HG03060 (cell line): ENCODE results near the gene YTHDF1.
A peak's percentile ranks its signal among the peaks of the same experiment; 100 is the strongest.
"Not testable (repeated sequence)": the region's sequence is repeated elsewhere in the genome, so short reads cannot be mapped to it uniquely, and the experiment has no call there.

Source experiments
- ATAC-seq: cut with Tn5 transposase; IDR thresholded peaks from one replicate; pipeline ENCODE4 v1.9.1; 2021; ENCODE audit warnings: low read depth, moderate number of reproducible peaks; ENCODE audit not compliant: unreplicated experiment

Gene YTHDF1

DNA sequence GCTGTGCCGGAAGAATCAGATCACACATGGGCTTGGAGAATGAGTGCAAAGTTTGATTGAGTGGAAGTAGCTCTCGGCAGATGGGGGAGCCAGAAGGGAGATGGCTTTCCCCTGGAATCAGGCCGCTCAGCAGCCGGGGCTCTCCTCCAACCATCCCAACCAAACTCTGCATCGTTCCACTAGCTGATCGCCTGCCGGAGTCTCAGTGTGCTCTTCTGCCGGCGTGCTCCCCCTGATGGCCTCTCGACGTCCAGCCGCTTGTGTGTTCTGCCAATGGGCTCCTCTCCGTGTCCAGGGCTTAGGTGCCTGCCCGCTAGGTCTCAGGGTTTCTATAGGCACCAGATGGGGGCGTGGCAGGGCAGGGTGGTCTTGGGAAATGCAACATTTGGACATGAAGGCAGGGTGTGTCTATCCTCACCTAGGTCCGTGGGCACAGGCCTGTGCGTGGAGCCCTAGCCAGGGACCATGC, 14.9 kb upstream of the YTHDF1 start:
- no peak for ATAC-seq

DNA sequence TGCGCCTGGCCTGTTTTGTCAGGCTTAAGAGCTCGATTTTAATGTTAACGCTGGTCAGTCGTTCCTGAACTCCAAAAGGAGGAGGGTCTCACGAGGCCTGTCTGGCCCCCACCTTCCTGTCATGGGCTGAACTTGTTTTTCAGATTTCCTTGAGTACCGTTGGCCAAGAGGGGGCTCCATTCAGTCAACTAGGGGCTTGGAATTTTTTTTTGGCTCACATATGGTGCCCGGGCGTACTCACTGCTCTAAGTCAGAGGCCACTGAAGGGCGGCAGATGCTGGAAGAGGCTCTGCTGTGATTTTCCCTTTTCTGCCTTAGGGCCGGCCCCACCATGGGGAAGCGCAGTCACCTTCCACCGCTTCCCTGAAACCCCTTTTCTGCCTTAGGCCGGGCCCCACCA, 12.9 kb upstream of the YTHDF1 start:
- ATAC-seq: no peak

DNA sequence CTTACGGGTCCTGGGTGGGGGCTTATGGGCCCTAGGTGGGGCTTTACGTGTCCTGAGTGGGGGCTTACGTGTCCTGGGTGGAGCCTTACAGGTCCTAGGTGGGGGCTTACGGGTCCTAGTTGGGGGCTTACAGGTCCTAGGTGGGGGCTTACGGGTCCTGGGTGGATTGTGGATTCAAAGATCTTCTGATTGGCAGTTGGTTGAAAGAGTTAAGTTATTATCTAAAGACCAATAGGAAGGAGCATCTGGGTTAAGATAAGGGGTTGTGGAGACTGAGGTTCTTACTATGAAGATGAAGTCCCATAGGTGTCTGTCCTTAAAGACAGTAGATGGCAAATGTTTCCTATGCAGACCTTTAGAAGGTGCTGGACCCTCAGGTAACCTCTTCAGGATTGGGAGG, 11.3 kb upstream of the YTHDF1 start:
- ATAC-seq: no peak

DNA sequence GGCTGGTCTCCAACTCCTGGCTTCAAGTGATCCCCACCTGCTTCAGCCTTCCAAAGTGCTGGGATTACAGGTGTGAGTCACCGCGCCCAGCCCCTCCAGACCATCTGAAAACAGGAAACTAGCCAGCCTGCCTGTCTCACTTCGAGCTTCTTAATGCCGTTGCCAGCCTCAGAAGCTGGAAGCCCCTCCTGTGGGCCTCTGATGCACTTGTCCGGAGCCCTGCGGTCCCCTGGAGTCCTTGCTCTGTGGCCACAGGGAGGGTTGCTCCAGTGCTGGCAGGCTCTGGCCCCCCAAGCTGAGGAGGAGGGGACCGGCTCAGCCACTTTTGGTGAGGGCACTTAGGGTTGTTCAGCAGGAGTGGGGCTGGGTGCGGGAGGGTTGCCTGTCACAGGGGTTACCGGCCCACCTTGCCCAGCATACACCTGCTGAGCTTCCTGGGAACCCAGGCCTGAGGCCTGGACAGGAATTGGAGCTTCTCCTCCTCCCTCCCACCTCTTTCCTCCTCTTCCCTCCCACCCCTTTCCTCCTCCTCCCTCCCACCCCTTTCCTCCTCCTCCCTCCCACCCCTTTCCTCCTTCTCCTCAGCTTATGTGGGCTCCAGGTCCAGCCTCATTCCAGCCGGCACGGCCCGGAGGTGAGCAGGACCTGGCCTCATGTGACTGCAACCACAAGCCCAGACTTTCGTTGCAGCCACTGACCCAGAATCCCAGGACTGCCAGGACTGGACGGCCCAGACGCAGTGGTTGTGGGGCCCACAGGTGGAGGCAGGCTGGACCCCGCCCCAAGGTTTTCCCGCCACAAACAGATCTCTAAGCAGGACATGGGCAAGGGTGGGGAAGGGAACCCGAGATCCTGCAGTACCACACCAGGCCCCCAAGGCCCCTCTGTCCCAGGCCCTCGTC, 10.4 kb upstream of the YTHDF1 start:
- ATAC-seq: no peak

DNA sequence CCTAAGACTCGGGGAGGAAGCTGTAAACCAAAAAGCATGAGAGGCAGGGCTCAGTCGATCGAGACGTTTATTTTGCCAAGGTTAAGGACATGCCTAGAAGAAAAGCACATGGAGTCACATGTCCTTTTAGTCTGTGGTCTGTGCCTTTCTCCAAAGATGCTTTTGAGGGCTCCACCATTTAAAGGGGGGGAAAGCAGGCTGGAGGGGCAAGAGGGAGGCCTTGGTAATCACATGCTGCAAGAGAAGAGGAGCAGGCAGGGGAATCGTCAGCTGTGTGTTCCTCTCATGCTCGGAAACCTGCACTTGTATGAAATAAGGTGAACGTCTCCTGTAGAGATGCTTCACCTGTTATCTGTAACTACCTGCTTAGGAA, 9.1 kb upstream of the YTHDF1 start:
- no peak for ATAC-seq

DNA sequence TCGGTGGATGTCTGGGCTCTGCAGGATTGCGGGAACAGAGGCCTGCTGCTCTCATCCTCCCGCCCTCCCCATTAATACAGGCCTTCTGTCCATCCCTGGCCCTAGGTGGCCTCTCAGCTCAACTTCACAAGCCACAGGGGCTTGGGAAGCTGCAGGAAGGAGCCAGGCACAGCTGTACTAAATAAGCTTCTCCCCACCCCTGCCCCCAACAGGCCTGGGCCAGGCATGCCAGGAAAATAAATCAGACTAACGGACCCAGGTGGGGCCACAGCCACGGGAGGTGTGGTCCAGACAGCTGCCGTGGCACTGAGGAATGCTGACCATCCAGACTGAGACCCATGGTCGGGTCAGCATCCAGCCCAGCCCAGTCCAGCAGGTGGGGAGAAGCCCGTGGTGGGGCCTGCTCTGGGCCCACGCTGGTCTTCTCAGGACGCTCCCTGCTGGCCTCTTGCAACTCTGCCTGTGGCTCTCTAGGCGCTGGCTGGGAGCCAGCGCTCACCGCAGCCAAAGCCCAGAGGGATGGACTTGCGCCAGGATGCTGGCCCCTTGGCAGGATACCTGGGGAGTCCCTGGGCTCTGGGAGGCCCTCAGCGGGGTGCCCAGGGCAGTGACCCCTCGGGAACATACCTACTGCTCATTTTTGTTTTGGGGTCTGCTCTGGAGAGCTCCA, 8.6 kb upstream of the YTHDF1 start:
- no peak for ATAC-seq

DNA sequence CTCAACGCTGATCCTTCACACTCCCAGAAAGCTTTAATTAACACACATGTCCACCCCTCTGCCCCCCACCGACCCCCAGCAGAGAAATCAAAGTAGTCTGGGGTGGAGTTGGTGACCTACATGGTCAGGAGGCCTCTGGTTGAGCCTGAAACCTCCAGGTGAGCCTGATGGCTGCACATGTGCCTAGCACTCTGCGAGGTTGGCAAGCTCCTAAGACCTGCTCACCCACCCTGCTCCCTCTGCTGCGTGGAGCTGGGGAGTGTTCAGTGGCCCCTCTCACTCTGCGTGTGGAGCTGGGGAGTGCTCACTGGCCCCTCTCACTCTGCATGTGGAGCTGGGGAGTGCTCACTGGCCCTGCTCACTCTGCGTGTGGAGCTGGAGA, 7.9 kb upstream of the YTHDF1 start:
- ATAC-seq: no peak

DNA sequence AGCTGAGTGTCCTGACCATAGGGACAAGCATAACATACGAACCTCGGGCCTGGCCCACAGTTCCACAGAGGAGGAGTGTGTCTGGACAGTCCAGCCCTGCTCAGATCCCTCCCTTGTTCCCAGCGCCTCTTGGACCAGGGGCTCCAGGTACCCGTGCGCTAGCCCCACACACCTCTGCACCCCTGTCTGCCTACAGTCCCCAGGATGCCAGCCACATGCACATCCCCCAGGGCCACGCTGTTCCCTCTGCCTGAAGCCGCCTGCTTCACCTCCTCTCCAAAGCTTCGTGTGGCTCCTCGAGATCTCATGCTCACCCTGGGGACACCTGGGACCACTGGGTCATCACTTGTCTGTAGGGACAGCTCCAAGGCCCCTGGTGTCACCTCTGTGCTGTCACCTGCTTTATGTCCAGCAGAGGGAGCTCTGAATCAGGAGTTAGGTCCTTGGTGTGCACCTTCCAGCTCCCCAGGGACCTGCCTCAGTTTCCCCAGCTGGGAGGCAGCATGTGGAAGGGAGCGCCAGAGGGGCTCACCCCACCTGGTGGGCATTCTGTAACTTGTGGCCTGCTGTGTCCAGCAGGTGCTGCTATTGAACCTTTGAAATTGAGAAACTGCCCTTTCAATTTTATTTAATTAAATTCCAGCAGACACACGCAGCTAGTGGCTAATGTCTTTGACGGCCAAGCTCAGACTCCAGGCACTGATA, 7.3 kb upstream of the YTHDF1 start:
- ATAC-seq: no peak

DNA sequence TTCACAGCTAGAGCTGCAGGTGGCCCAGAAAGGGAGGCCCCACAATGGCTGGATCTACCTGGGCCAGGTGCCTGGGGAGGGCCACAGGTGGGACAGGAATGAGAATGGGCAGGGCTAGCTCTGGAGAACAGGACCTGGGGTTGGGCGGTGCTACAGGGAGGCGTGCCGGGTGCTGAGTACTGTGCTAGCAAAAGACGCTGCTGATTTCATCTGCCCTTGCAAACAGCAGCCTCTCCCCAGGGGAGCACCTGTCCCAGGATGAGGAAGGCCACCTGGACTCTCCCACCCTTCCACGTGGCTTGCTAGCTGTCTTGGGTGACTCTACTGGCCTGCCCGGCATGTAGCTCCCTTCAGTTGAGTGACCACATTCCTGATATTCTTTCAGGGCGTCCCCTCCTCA, 6.6 kb upstream of the YTHDF1 start:
- no peak for ATAC-seq

DNA sequence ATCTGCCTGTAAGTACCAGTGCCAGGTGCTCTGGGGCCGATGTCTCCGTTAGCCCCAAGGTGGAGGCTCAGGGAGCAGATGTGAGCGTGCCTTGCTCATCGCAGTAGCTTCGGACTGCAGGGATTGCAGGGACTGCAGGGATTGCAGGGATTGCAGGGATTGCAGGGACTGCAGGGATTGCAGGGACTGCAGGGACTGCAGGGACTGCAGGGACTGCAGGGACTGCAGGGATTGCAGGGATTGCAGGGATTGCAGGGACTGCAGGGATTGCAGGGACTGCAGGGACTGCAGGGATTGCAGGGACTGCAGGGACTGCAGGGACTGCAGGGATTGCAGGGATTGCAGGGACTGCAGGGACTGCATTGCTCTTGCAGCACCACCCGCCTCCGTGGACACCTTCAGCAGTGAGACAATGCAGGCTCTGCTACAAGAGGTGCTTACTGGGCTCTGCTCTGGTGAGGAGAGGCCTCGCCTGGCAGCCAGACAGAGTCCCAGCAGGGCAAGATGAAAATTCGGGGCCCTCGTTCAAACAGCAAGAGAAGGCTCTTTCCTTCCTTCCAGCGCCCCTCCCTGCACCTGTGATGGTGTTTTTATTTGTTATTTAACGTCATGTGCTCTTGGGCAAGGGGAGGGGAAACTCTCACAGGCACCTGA, 5.6 kb upstream of the YTHDF1 start:
- not testable (repeated sequence) for ATAC-seq

DNA sequence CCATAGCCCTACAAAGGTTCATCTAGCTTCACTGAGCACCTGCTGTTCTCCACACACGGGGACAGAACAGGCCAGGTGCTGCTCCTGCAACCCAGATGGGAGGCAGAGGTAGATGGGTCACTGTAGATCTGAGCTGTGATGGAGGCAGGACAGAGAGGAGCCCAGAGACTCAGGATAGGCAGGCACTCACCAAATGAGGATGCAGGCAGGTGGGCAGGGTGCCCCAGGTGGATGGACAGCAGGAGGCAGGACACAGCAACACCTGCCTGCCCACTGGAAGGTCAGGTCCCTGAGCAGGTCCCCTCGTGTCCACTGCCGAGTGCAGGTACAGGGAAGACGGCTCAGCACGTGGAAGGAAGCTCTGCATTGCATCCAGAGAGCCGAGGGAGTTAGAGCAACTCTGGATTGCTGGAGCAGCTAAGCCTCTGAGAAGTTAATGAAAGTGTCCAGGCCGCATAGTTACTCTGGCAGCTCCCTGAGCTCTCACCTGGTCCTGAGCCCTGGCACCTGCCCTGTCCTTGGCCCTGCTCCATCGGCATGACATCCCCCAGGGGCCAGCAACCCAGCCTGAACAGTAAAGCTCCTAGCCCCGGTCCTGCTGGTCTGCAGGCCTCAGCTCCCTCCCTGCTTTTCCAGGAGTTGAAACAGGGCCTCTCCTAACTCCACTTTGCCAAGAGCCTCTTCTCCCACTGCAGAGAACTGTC, 4.9 kb upstream of the YTHDF1 start:
- no peak for ATAC-seq

DNA sequence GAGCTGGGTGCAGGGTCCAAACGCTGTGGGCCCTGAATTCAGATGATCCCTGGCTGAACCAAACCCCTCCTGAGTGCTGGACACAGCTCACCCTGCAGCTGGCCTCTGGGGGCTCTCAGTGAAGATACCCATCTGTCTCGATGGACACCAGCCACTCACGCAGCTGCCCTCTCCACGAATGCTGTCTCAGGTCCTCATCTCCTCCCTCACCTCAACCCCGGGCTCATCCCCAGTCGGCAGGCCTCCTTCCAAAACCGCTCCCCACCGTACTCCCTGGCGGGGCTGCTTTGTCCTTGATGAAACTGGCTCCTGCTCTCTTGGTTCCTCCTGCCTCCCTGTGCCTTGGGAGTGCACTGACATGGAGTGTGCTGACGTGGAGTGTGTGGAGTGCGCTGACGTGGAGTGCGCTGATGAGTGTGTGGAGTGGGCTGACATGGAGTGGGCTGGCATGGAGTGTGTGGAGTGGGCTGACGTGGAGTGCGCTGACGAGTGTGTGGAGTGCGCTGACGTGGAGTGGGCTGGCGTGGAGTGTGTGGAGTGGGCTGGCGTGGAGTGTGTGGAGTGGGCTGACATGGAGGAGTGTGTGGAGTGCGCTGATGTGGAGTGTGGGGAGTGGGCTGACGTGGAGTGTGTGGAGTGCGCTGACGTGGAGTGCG, 4.1 kb upstream of the YTHDF1 start:
- no peak for ATAC-seq

DNA sequence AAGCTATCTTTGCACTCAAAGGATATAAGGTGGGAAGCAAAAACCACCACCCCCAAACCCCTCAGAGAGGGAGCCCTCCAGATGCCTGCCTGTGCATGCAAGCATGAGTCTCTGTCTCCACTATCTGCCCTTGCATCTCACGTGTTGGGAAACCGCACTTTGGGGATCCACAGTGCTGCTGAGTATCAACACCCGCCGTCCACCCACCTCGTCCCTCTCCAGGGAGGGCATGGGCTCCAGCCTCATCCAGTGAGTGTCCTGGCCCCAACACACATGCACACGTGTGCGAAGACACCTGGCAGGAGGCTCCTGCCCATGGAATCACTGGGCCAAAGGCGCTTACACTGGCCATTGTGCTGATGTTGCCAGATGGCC, 3.5 kb upstream of the YTHDF1 start:
- no peak for ATAC-seq

DNA sequence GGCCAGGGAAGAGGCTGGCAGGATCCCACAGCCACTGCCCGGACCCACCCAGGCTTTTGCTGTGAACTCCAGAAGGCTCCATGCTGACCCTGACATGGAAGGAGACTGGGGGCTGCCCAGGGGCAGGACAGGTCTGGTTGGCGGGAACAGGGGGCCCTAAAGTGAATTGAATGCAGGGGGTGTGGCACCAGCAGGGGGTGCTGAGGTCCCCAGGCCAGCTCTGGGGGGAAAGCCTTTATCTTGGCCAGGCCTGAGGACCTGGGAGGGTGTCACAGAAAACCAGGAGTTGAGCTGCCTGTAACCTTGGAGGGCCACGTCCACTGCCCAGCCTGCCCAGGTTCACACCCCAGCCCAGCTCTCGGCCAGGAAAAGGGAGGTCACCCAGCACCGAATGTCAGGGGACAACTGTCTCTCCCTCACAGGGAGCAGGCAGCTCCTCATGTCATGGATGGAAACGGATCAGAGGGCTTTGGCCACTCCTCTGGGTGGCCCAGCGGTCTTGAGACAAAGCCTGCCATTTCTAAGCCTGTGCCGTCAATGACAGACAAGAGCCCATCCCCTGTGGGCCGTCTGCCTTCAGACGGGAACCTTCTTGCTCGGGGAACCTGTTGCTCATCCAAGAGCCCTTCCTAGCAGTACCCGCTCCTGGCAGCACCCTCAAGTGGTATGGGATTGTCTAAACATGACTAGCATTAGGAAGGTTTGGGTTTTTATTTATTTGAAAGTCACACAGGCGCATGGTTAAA, 2.9 kb upstream of the YTHDF1 start:
- ATAC-seq: no peak

DNA sequence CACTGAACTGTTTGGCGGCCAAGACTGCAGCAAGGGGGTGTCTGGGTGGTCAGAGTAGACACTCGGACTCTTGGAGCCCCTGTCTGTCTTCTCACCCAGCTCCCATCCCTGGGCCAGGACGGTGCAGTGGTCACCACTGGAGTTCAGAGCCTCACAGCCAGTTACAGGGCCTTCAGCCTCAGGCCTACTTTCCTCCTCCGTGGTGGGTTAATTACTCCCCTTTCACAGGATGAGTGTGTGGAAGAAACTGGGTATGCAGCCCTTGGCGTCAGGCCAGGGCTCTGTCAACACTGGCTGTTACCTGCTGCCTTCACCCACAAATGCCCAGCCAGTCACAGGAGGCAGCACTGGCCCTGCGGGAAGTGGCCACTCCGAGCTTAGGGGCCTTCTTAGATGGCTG, 1.8 kb upstream of the YTHDF1 start:
- no peak for ATAC-seq

DNA sequence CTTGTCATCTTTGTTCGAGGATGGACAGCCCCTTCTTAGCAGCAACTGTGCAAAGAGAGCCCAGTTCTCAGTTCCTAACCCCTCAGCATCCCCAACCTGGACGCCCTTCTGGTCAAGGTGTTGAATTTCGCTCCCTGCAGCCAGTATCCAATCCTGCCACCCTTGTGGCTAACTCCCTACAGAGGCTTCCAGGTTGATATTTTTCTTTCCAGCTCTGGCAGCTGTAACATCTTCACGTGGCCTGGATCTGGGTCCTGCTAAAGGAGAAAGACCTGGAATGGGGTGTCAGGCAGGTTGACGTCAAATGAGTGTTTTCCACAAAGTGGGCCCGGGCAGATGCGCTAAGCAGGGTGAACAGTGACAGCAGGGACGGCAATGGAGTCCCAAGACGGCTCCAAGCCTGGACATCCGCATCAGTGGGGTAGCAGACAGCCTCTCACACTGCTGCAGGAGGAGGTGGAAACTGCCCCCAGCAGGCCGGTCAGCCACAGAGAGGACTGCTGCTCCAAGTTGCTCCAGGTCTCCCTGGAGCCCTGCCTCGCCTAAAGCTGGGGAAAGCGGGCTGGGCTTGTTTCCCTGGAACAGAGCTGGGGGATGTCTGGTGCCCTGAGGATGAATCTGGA, 1.0 kb upstream of the YTHDF1 start:
- ATAC-seq: no peak

DNA sequence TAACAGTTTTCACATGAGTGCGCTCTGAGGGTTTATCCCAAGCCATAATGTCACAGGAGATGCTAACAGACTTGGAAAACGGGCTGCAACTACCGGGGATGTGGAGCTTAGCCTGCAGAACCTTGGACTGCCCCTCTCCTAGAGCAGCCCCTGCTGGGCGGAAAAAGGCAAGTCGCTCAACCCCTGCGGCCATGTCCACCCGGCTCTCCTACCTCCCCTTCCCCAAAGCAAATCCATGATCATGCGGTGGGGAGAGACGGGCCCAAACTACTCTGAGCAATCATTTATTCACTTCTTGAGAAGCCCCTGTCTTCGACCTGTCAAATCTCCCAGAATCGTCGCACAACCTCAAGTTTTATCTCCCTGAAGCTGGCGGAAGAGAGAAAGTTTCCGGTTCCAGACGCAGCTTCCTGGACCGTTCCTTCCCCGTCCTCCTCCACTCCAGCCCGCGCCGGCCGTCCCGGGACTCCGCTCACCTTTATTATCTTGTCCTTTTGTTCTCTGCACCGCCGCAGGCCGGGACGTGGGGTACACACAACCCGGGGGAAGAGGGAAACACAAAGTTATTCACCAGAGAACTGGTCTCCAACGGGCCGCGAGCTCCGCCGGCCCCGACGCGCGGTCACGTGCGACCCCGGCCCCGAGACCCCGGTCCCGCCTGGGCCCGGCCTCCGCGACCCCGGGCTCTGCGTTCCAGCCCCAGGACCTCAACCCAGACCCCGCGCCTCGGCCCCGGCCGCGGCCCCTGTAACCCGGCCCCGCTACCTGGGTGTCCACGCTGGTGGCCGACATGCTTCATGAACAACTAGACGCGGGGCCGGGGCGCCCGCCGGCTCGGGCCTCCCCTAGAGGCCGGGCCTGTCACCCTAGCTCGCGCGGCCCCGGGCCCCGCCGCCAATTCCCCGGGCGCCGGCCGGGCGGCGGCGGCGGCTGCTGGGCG, 560 bp downstream of the YTHDF1 start:
- peak; percentile 1 for ATAC-seq

DNA sequence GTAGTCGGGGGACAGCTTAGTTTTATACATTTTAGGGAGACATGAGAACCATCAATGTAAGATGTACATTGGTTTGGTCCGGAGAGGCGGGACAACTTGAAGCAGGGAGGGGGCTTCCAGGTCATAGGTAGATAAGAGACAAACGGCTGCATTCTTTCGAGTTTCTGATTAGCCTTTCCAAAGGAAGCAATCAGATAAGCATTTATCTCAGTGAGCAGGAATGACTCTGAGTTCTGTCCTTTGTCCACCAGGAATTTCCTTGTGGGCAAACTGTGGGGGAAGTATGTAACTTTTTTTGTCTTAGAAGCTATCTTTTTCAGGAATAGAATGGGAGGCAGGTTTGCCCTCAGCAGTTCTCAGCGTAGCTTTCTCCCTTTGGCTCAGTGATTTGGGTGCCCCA, 1.4 kb downstream of the YTHDF1 start:
- no peak for ATAC-seq
